NCI-H187 (cell line): ENCODE results near the gene ING3.
"Not testable (repeated sequence)": the region's sequence is repeated elsewhere in the genome, so short reads cannot be mapped to it uniquely, and the experiment has no call there.

Experiments
- DNase-seq, 2 experiments: peaks; one replicate each; lab custom pipeline; 2025; lab: John Stamatoyannopoulos, UW

The ING3 gene

GRCh38 chr7:120951309-120951699, 727 bp downstream of the ING3 start:
- DNase-seq = no peak

- no peak for DNase-seq
These were observed 1.2 kb downstream of the ING3 start for GRCh38 chr7:120951826-120952225.

- no peak for DNase-seq
These were observed 5.1 kb downstream of the ING3 start for GRCh38 chr7:120955577-120956149.

- no peak for DNase-seq
These were observed 9.4 kb downstream of the ING3 start for GRCh38 chr7:120959929-120960484.

- DNase-seq = no peak
These were observed 10.1 kb downstream of the ING3 start for GRCh38 chr7:120960714-120961113.

GRCh38 chr7:120961638-120962173, 11.1 kb downstream of the ING3 start:
- DNase-seq = no peak

- DNase-seq = no peak
These were observed 13.5 kb downstream of the ING3 start for GRCh38 chr7:120964088-120964487.

- DNase-seq = no peak
These were observed 16.4 kb downstream of the ING3 start for GRCh38 chr7:120966961-120967360.

- DNase-seq = no peak
These were observed 23.3 kb downstream of the ING3 start for GRCh38 chr7:120973849-120974248.

GRCh38 chr7:120979765-120980499, 29.4 kb downstream of the ING3 start:
- no peak for DNase-seq

- DNase-seq = no peak
These were observed 30.5 kb downstream of the ING3 start for GRCh38 chr7:120981117-120981516.

- no peak for DNase-seq
These were observed 31.5 kb downstream of the ING3 start for GRCh38 chr7:120981888-120982615.

GRCh38 chr7:120983592-120983991, 33.0 kb downstream of the ING3 start:
- not testable (repeated sequence) for DNase-seq

GRCh38 chr7:120984406-120984805, 33.8 kb downstream of the ING3 start:
- DNase-seq = no peak

- DNase-seq = no peak
These were observed 34.7 kb downstream of the ING3 start for GRCh38 chr7:120985130-120985758.

GRCh38 chr7:120985839-120986238, 35.3 kb downstream of the ING3 start:
- DNase-seq = no peak

GRCh38 chr7:120986650-120987049, 36.1 kb downstream of the ING3 start:
- no peak for DNase-seq

GRCh38 chr7:120987280-120987679, 36.7 kb downstream of the ING3 start:
- no peak for DNase-seq

GRCh38 chr7:120987683-120988590, 37.4 kb downstream of the ING3 start:
- DNase-seq = peak; percentile 63 to 67

- DNase-seq = peak in 1 of 2 experiments; percentile 19
These were observed 38.1 kb downstream of the ING3 start, which contains the start of gene CPED1 for GRCh38 chr7:120988591-120989256. CPED1 (plus strand) TSS chr7:120988711; CDS start chr7:120989622, 911 bp downstream.
